ENCODE results near the gene MAP3K10. TPM values are rescaled to one million over a fixed set of nuclear protein-coding genes. Genes with fewer than 3 reads are reported as not detected.

MAP3K10 gene
- total and polyA plus RNA-seq, 2 of the 13 experiments (the other 11 are each of a cell fraction or from before 2014, with no cell fraction given) = 3.4 to 5.0 TPM

GRCh38 chr19:40190891-40191835 is at the start of gene MAP3K10 (continued):
- TF ChIP-seq ZNF709 (CRISPR knock-in tag; IDR thresholded peaks at IDR 0.05) = 0 out of 2 replicates have a peak, but pooled peaks have one; percentile 47
- TF ChIP-seq HMG20B (CRISPR knock-in tag; conservative IDR thresholded peaks at IDR 0.05) = no peak
- TF ChIP-seq AKAP8 (CRISPR knock-in tag; IDR thresholded peaks at IDR 0.05) = no peak
- TF ChIP-seq SMC3 (IDR thresholded peaks at IDR 0.05; ENCODE audit: low read length) = no peak
- no peak for TF ChIP-seq HOXA9 (CRISPR knock-in tag; IDR thresholded peaks at IDR 0.05; ENCODE audit: borderline replicate concordance)
- no peak; the same call in 1 of the 2 replicates for TF ChIP-seq ZNF136 (CRISPR knock-in tag; IDR thresholded peaks at IDR 0.05; ENCODE audit: low read depth)
- TF ChIP-seq HOXD1 (CRISPR knock-in tag; IDR thresholded peaks at IDR 0.05) = no peak; the same call in 1 of the 2 replicates
- TF ChIP-seq KLF11 (CRISPR knock-in tag; IDR thresholded peaks at IDR 0.05) = no peak
- TF ChIP-seq SMAD3 (CRISPR knock-in tag; IDR thresholded peaks at IDR 0.05) = 0 out of 2 replicates have a peak, but pooled peaks have one; percentile 20
- no peak; the same call in 1 of the 2 replicates for TF ChIP-seq MEIS2 (CRISPR knock-in tag; IDR thresholded peaks at IDR 0.05)
- TF ChIP-seq BORCS8-MEF2B (CRISPR knock-in tag; IDR thresholded peaks at IDR 0.05) = no peak
- TF ChIP-seq TEAD3 (CRISPR knock-in tag; optimal IDR thresholded peaks at IDR 0.05; ENCODE audit: borderline replicate concordance) = no peak
- no peak for TF ChIP-seq PRDM15 (CRISPR knock-in tag; IDR thresholded peaks at IDR 0.05)
- peak; percentile 59; the same call in 1 of the 2 replicates for TF ChIP-seq FOXC1 (CRISPR knock-in tag; IDR thresholded peaks at IDR 0.05; ENCODE audit: borderline replicate concordance)
- TF ChIP-seq, protein P1, sequence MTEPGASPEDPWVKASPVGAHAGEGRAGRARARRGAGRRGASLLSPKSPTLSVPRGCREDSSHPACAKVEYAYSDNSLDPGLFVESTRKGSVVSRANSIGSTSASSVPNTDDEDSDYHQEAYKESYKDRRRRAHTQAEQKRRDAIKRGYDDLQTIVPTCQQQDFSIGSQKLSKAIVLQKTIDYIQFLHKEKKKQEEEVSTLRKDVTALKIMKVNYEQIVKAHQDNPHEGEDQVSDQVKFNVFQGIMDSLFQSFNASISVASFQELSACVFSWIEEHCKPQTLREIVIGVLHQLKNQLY (CRISPR knock-in tag; IDR thresholded peaks at IDR 0.05) = no peak
- TF ChIP-seq RBAK (CRISPR knock-in tag; IDR thresholded peaks at IDR 0.05) = no peak
- TF ChIP-seq ZNF841 (CRISPR knock-in tag; IDR thresholded peaks at IDR 0.05; ENCODE audit: borderline replicate concordance) = no peak
- TF ChIP-seq NR2C2 (CRISPR knock-in tag; IDR thresholded peaks at IDR 0.05; ENCODE audit: borderline replicate concordance) = peak; percentile 69
- no peak for TF ChIP-seq MAFK (conservative IDR thresholded peaks at IDR 0.05 in 1 of 2, IDR thresholded peaks at IDR 0.05 in 1 of 2; ENCODE audit: low read length in 2 of 2)
- TF ChIP-seq RELA (CRISPR knock-in tag; IDR thresholded peaks at IDR 0.05) = no peak
- TF ChIP-seq, protein P2, sequence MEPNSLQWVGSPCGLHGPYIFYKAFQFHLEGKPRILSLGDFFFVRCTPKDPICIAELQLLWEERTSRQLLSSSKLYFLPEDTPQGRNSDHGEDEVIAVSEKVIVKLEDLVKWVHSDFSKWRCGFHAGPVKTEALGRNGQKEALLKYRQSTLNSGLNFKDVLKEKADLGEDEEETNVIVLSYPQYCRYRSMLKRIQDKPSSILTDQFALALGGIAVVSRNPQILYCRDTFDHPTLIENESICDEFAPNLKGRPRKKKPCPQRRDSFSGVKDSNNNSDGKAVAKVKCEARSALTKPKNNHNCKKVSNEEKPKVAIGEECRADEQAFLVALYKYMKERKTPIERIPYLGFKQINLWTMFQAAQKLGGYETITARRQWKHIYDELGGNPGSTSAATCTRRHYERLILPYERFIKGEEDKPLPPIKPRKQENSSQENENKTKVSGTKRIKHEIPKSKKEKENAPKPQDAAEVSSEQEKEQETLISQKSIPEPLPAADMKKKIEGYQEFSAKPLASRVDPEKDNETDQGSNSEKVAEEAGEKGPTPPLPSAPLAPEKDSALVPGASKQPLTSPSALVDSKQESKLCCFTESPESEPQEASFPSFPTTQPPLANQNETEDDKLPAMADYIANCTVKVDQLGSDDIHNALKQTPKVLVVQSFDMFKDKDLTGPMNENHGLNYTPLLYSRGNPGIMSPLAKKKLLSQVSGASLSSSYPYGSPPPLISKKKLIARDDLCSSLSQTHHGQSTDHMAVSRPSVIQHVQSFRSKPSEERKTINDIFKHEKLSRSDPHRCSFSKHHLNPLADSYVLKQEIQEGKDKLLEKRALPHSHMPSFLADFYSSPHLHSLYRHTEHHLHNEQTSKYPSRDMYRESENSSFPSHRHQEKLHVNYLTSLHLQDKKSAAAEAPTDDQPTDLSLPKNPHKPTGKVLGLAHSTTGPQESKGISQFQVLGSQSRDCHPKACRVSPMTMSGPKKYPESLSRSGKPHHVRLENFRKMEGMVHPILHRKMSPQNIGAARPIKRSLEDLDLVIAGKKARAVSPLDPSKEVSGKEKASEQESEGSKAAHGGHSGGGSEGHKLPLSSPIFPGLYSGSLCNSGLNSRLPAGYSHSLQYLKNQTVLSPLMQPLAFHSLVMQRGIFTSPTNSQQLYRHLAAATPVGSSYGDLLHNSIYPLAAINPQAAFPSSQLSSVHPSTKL (CRISPR knock-in tag; IDR thresholded peaks at IDR 0.05) = peak; percentile 20; the same call in 1 of the 2 replicates
- no peak for TF ChIP-seq HOXA7 (CRISPR knock-in tag; IDR thresholded peaks at IDR 0.05)

Data from HepG2 (cell line).